AG04449 (cell line): ENCODE data around the gene DYNC1LI2.

Experiments
- CTCF ChIA-PET: fragments of 350-600 bp; formaldehyde crosslinking; extraction: SDS; loops from one replicate; lab custom pipeline; 2021; ENCODE audit warnings: antibody characterized with exemption; lab: Yijun Ruan, JAX
- POLR2A ChIA-PET: fragments of 400-600, 350-600 bp; formaldehyde crosslinking; extraction: SDS; loops from one replicate; lab custom pipeline; 2020; ENCODE audit warnings: antibody characterized with exemption, inconsistent platforms; lab: Yijun Ruan, JAX
- DNase-seq: peaks from one replicate; pipeline ENCODE4 v3.0.0-alpha.2; 2010; ENCODE audit warnings: low read depth, low spot score
- H3K4me3 ChIP-seq: 2 replicates; pipeline ENCODE4 v1.5.1; 2011; ENCODE audit warnings: low read depth, mild to moderate bottlenecking, control low read depth, low read length
- CTCF ChIP-seq: IDR thresholded peaks from one replicate; pipeline ENCODE4 v1.5.1; 2011; ENCODE audit warnings: mild to moderate bottlenecking, moderate library complexity, low read length, control low read depth, inconsistent platforms; ENCODE audit not compliant: insufficient read depth; ENCODE audit errors: missing control alignments

The DYNC1LI2 gene

GRCh38 chr16:66746682-66747081 lies 4.7 kb downstream of the DYNC1LI2 start:
- DNase-seq, result peak; percentile 7
- POLR2A ChIA-PET, result no interaction called here
- CTCF ChIA-PET, result interaction anchor here (0.7 to 20.6 kb wide), 2 partner anchors 9 to 13 kb away, joined by 3 to 501 read pairs; no protein-coding TSS in a partner anchor
- no peak overlapping the region for H3K4me3 ChIP-seq
- no peak for TF ChIP-seq CTCF

GRCh38 chr16:66746048-66746447 lies 5.4 kb downstream of the DYNC1LI2 start:
- CTCF ChIA-PET, result interaction anchor here (0.7 to 20.6 kb wide), 2 partner anchors 9 to 12 kb away, joined by 3 to 501 read pairs; no protein-coding TSS in a partner anchor
- POLR2A ChIA-PET, result no interaction called here
- DNase-seq, result no peak
- H3K4me3 ChIP-seq, result no peak overlapping the region
- no peak for TF ChIP-seq CTCF

- no peak for TF ChIP-seq CTCF
- no peak overlapping the region for H3K4me3 ChIP-seq
- POLR2A ChIA-PET, result interaction anchor here (0.6 to 1.4 kb wide), 3 partner anchors 9 to 80 kb away, joined by 3 to 11 read pairs (median 3); partner anchors contain the start of gene DYNC1LI2
- DNase-seq, result no peak
- CTCF ChIA-PET, result interaction anchor here (0.7 to 20.6 kb wide), 16 partner anchors 1 to 338 kb away, joined by 3 to 501 read pairs (median 6); partner anchors contain the start of genes DYNC1LI2 and NAE1
These were observed 9.2 kb downstream of the DYNC1LI2 start for GRCh38 chr16:66741950-66742808.

GRCh38 chr16:66741169-66741900 lies 10.1 kb downstream of the DYNC1LI2 start:
- peak; percentile 49 for DNase-seq
- H3K4me3 ChIP-seq, result no peak overlapping the region
- ChIA-PET CTCF (interaction anchor here (0.6 to 20.6 kb wide), 19 partner anchors 2 to 337 kb away, joined by 3 to 501 read pairs (median 5); partner anchors contain the start of genes DYNC1LI2 and NAE1), POLR2A (interaction anchor here (0.6 to 1.4 kb wide), 4 partner anchors 10 to 79 kb away, joined by 3 to 11 read pairs (median 3); partner anchors contain the start of gene DYNC1LI2)
- TF ChIP-seq CTCF, result no peak

GRCh38 chr16:66740533-66740932 lies 10.9 kb downstream of the DYNC1LI2 start:
- POLR2A ChIA-PET, result interaction anchor here (0.6 to 1.1 kb wide), 3 partner anchors 78 to 1563 kb away, joined by 3 read pairs; no protein-coding TSS in a partner anchor
- no peak overlapping the region for H3K4me3 ChIP-seq
- no peak for DNase-seq
- CTCF ChIA-PET, result interaction anchor here (1.0 to 20.6 kb wide), 19 partner anchors 2 to 335 kb away, joined by 3 to 501 read pairs (median 10); partner anchors contain the start of genes DYNC1LI2 and NAE1
- TF ChIP-seq CTCF, result no peak
